Activated T-helper 1 cell treated with anti-CD3 and anti-CD28 coated beads, Interleukin-12 subunit alpha, Interleukin-12 subunit beta, Interleukin-2, Interleukin-4 antibody, amounts not matched to agents 30 ng/mL and 10 ng/mL and 1 ng/mL, durations not matched to agents 14 hours and 24 hours and 36 hours (primary cell): Measurements from ENCODE around the gene ZNF514. TPM values are rescaled to one million over a fixed set of nuclear protein-coding genes. Genes with fewer than 3 reads are reported as not detected.
"Not testable (repeated sequence)": the region's sequence is repeated elsewhere in the genome, so short reads cannot be mapped to it uniquely, and the experiment has no call there.

Source experiments
- DNase-seq: peaks from one replicate; pipeline ENCODE4 v3.0.0; 2021; ENCODE audit warnings: low spot score
- H3K27ac Mint-ChIP-seq: one replicate; pipeline ENCODE4 v1.8.0; 2021; ENCODE audit warnings: mild to moderate bottlenecking, mixed read lengths
- H3K27me3 Mint-ChIP-seq: one replicate; pipeline ENCODE4 v1.8.0; 2022; ENCODE audit warnings: mild to moderate bottlenecking, moderate library complexity, mixed read lengths; ENCODE audit not compliant: insufficient read depth
- H3K36me3 Mint-ChIP-seq: one replicate; pipeline ENCODE4 v1.8.0; 2021; ENCODE audit warnings: low read depth, mixed read lengths
- H3K4me1 Mint-ChIP-seq: one replicate; pipeline ENCODE4 v1.8.0; 2021; ENCODE audit warnings: low read depth, mixed read lengths
- H3K4me3 Mint-ChIP-seq: one replicate; pipeline ENCODE4 v1.8.0; 2021; ENCODE audit warnings: mild to moderate bottlenecking, moderate library complexity, mixed read lengths
- H3K9me3 Mint-ChIP-seq: one replicate; pipeline ENCODE4 v1.8.0; 2021; ENCODE audit warnings: mixed read lengths
- intact Hi-C: fragments of 100-400 bp; cut with micrococcal nuclease; formaldehyde crosslinking; loops from one replicate; pipeline ENCODE4 v1.15.1; 2024
- total RNA-seq: library from RNA; stranded (reverse); gene quantifications from 2 replicates; pipeline ENCODE4 v1.2.3, GENCODE V29; 2022

Gene ZNF514
- 9.9 and 10.1 TPM in 2 replicates for total RNA-seq

DNA sequence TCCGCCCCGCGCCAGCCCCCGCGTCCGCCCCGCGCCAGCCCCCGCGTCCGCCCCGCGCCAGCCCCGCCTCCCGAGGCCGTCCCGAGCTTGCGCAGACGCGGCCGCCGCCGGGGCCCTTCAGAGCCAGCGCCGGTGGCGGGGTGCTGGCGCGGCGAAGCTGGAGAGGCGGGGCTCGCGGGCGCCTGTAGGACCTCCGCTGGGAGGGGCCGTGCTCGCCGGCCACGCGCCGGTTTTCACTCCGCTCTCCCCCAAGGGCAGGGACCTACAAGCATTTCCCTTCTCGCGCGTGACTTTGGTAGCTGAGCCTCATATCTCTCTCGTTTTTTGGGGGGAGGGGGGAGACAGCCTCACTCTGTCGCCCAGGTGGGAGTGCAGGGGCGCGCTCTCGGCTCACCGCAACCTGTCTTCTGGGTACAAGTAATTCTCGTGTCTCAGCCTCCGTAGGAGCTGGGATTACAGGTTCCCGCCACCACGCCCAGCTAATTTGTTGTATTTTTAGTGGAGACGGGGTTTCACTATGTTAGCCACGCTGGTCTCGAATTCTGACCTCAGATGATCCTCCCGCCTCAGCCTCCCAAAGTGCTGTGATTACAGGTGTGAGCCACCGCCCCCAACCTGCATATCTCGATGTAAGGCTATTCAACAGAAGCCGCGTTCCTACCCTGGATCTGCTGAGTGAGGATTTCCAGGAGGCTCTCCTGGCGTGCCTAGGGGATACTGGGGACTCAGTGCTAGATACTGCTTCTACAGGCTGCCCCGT, at the start of gene ZNF514:
Gene ZNF514 (minus strand): TSS at position 159 of the 760 bp plus-strand sequence. CDS start 6,595 bp downstream, outside the sequence.
- Mint-ChIP-seq H3K4me1 (peaks cover 39% of the 10 kb centered on the region), H3K36me3 (peaks cover 14% of the 10 kb centered on the region), H3K9me3 (peaks cover 16% of the 10 kb centered on the region), H3K4me3 (peak within 1 kb of the TSS; percentile 90), H3K27me3 (no peaks in the 10 kb centered on the region), H3K27ac (peak within 1 kb of the TSS; percentile 91)
- DNase-seq = peak; percentile 80
- intact Hi-C loops = loop anchor here (1.0 to 10.0 kb wide), 3 partner anchors 38 to 137 kb away; no protein-coding TSS in a partner anchor

- Mint-ChIP-seq H3K4me1 (peaks cover 30% of the 10 kb centered on the region), H3K36me3 (peaks cover 38% of the 10 kb centered on the region), H3K27ac (peak overlapping the region; percentile 9), H3K9me3 (peaks cover 47% of the 10 kb centered on the region), H3K4me3 (peak overlapping the region; percentile 90), H3K27me3 (no peaks in the 10 kb centered on the region)
- DNase-seq = no peak
- intact Hi-C loops = no loop called here
These were observed 48.5 kb upstream of the ZNF514 start for GRCh38 chr2:95208106-95208505.

GRCh38 chr2:95207111-95207961, 47.7 kb upstream of the ZNF514 start, which contains the start of gene ZNF892:
Gene ZNF892, plus strand, starts transcription at chr2:95207521. Its CDS starts 295 bp downstream, at chr2:95207816.
- H3K9me3 Mint-ChIP-seq = peaks cover 40% of the 10 kb centered on the region
- no peaks in the 10 kb centered on the region for H3K27me3 Mint-ChIP-seq
- H3K4me3 Mint-ChIP-seq = peak within 1 kb of the TSS; percentile 90
- H3K36me3 Mint-ChIP-seq = peaks cover 32% of the 10 kb centered on the region
- DNase-seq = peak; percentile 74
- H3K4me1 Mint-ChIP-seq = peaks cover 30% of the 10 kb centered on the region
- intact Hi-C loops = loop anchor here (1.0 to 2.0 kb wide), 5 partner anchors 42 to 195 kb away; partner anchors contain the start of genes FAHD2A, MRPS5 and ZNF2
- H3K27ac Mint-ChIP-seq = peak within 1 kb of the TSS; percentile 54

DNA sequence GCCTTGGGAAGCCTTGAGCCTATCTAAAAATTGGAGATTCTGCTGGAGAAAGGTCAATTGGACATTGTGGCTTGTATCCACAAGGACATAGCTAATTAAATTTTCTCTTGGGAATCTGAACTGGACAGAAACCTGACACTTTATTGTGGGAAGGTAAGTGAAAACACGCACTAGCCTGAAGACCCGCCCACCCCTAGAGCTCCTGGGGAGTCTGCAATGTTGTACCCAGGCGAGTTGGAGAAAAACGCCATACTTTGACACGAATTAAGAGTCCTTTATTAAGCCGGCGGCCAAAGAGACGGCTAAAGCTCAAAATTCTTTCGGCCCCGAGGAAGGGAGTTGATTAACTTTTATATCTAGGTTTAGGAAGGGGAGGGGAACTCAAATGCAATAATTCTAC, 46.4 kb upstream of the ZNF514 start:
- peak overlapping the region; percentile 90 for H3K4me3 Mint-ChIP-seq
- no peak overlapping the region for H3K27ac Mint-ChIP-seq
- H3K36me3 Mint-ChIP-seq = peaks cover 22% of the 10 kb centered on the region
- intact Hi-C loops = loop anchor here (2.0 kb wide), 1 partner anchor 197 kb away; the partner anchor contains the start of gene FAHD2A
- peaks cover 30% of the 10 kb centered on the region for H3K9me3 Mint-ChIP-seq
- peaks cover 30% of the 10 kb centered on the region for H3K4me1 Mint-ChIP-seq
- no peak for DNase-seq
- no peaks in the 10 kb centered on the region for H3K27me3 Mint-ChIP-seq

- no peak overlapping the region for H3K27ac Mint-ChIP-seq
- H3K27me3 Mint-ChIP-seq = no peaks in the 10 kb centered on the region
- peaks cover 12% of the 10 kb centered on the region for H3K36me3 Mint-ChIP-seq
- H3K4me3 Mint-ChIP-seq = no peak overlapping the region
- peaks cover 26% of the 10 kb centered on the region for H3K4me1 Mint-ChIP-seq
- peaks cover 18% of the 10 kb centered on the region for H3K9me3 Mint-ChIP-seq
- intact Hi-C loops = no loop called here
- no peak for DNase-seq
These were observed 44.7 kb upstream of the ZNF514 start for GRCh38 chr2:95204396-95204795.

DNA sequence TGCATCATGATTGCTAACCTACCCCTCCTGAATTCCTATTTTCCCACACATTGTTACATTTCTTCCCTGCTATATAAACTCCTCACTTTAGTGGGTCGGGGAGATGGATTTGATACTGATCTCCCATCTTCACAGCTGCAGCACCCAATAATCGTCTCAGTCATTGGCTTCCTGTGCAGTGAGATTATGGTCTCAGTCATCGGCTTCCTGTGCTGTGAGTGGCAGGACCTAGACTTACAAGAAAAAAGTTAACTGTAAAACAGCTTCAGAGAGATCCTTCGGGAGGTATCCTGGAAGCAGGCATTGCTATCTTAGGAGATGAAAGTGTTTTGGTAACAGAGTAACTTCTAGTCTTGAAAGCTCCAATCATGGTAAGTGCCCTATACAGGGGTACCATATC, 44.3 kb upstream of the ZNF514 start:
- intact Hi-C loops = no loop called here
- DNase-seq = no peak
- no peaks in the 10 kb centered on the region for H3K27me3 Mint-ChIP-seq

DNA sequence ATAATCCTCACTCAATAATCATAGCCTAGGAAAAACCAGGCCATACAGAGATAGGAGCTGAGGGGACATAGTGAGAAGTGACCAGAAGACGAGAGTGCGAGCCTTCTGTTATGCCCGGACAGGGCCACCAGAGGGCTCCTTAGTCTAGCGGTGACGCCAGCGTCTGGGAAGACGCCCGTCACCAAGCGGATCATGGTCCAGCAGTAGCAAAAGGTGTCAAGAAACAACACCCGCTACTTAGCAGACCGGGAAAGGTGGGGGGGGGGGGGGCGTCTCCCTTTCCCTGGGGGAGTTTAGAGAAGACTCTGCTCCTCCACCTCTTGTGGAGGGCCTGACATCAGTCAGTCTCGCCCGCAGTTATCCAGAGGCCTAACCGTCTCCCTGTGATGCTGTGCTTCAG, 33.3 kb upstream of the ZNF514 start:
- peak; percentile 24 for DNase-seq
- H3K27ac Mint-ChIP-seq, H3K36me3 Mint-ChIP-seq, H3K4me3 Mint-ChIP-seq, H3K27me3 Mint-ChIP-seq, H3K4me1 Mint-ChIP-seq, intact Hi-C loops, H3K9me3 Mint-ChIP-seq: not testable (repeated sequence)

More for the DNA sequence above, 44.3 kb upstream of the ZNF514 start:
- Mint-ChIP-seq H3K4me3 (no peak overlapping the region), H3K36me3 (peaks cover 7% of the 10 kb centered on the region), H3K9me3 (peaks cover 13% of the 10 kb centered on the region), H3K27ac (no peak overlapping the region), H3K4me1 (peaks cover 21% of the 10 kb centered on the region)

DNA sequence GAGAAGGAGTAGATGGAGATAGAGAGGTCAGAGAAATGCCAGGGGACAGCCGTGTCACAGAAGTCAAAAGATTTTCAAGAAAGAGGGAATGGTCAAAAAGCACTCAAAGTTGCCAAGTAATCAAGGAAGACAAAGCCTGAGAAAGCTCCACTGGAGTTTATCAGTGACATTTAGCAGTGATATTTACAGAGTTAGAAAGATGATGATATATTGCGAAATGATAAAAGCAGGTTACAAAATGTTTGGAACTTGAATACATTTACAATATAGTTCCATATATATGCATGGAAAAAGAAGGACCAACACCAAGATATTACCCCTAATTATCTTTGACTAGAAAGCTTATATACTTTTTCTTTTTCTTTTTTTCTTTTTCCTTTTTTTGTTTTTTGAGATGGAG, 26.3 kb upstream of the ZNF514 start:
- DNase-seq = no peak
- Mint-ChIP-seq H3K4me1 (no peaks in the 10 kb centered on the region), H3K4me3 (no peak overlapping the region), H3K27ac (no peak overlapping the region), H3K9me3 (peaks cover 34% of the 10 kb centered on the region), H3K36me3 (peaks cover 24% of the 10 kb centered on the region), H3K27me3 (peaks cover 1% of the 10 kb centered on the region)
- intact Hi-C loops = no loop called here

DNA sequence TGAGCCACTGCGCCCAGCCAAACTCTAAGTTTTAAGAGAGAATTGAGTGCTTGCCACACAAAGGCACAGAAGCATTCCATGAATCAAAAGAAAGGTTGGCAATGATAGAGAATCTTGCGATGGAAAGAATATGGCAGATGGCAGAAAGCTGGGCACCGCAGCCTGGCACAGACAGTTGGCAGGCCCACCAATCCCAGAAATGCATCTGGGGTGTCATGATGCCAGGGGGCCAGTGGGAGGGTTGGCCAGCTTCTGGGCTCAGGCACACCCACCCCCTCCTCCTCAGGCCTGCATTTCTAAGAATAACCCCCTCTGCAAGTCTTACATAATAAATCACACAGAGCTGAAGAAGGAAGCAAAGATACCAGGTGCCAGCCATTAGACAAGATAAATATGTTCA, 25.5 kb upstream of the ZNF514 start:
- Mint-ChIP-seq H3K4me1 (no peaks in the 10 kb centered on the region), H3K4me3 (no peak overlapping the region), H3K9me3 (peaks cover 39% of the 10 kb centered on the region), H3K27ac (no peak overlapping the region), H3K36me3 (peaks cover 30% of the 10 kb centered on the region), H3K27me3 (peaks cover 1% of the 10 kb centered on the region)
- DNase-seq = no peak
- intact Hi-C loops = no loop called here

DNA sequence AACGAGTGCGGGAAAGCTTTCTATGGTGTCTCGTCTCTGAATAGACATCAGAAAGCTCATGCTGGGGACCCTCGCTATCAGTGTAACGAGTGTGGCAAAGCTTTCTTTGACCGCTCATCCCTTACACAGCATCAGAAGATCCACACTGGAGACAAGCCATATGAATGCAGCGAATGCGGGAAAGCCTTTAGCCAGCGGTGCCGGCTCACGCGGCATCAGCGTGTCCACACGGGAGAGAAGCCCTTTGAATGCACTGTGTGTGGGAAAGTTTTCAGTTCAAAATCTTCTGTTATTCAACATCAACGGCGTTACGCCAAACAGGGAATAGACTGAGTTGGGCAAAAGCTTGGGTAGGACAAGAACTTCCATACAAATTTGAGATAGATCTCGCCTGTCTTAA, 22.1 kb upstream of the ZNF514 start:
- Mint-ChIP-seq H3K36me3 (peaks cover 56% of the 10 kb centered on the region), H3K27me3 (peaks cover 1% of the 10 kb centered on the region), H3K4me1 (no peaks in the 10 kb centered on the region), H3K9me3 (peaks cover 46% of the 10 kb centered on the region), H3K4me3 (no peak overlapping the region), H3K27ac (no peak overlapping the region)
- intact Hi-C loops = no loop called here
- DNase-seq = no peak

GRCh38 chr2:95179451-95179850, 19.8 kb upstream of the ZNF514 start:
- no peak overlapping the region for H3K4me3 Mint-ChIP-seq
- H3K27me3 Mint-ChIP-seq = no peaks in the 10 kb centered on the region
- H3K36me3 Mint-ChIP-seq = peaks cover 56% of the 10 kb centered on the region
- H3K4me1 Mint-ChIP-seq = no peaks in the 10 kb centered on the region
- H3K27ac Mint-ChIP-seq = no peak overlapping the region
- no peak for DNase-seq
- intact Hi-C loops = no loop called here
- peaks cover 44% of the 10 kb centered on the region for H3K9me3 Mint-ChIP-seq

GRCh38 chr2:95174031-95174542, 14.4 kb upstream of the ZNF514 start:
- Mint-ChIP-seq H3K4me1 (no peaks in the 10 kb centered on the region), H3K36me3 (peaks cover 18% of the 10 kb centered on the region), H3K9me3 (peaks cover 18% of the 10 kb centered on the region), H3K27ac (no peak overlapping the region), H3K4me3 (no peak overlapping the region), H3K27me3 (no peaks in the 10 kb centered on the region)
- intact Hi-C loops = no loop called here
- DNase-seq = no peak
